H1 (cell line): ENCODE measurements around the gene TP73. TPM values are rescaled to one million over a fixed set of nuclear protein-coding genes. Genes with fewer than 3 reads are reported as not detected.
A peak's percentile ranks its signal among the peaks of the same experiment; 100 is the strongest.

Experiments
- CTCF ChIA-PET: fragments of 300-600 bp; sonication (Branson Sonifier 250); formaldehyde crosslinking; loops from one replicate; lab custom pipeline; 2021; ENCODE audit not compliant: partially characterized antibody; lab: Charles Lee
- POLR2A ChIA-PET: fragments of 300-600 bp; sonication (Branson Sonifier 250); formaldehyde crosslinking; loops from one replicate; lab custom pipeline; 2021; ENCODE audit warnings: inconsistent platforms; ENCODE audit not compliant: partially characterized antibody; lab: Charles Lee
- DNase-seq, 2 experiments: peaks; one replicate each; pipeline versions ENCODE4 v3.0.0 to v3.0.0-alpha.2; 2010 to 2022; ENCODE audit warnings: low spot score in 2 of 2, low read depth in 1 of 2, mixed read lengths in 1 of 2
- FAIRE-seq: peaks from 2 replicates; lab custom pipeline; 2011; peaks lifted over from hg19 to GRCh38; lab: Jason Lieb, UNC
- H2AFZ ChIP-seq: 2 replicates; pipeline ENCODE4 v1.8.1; 2012; ENCODE audit warnings: low read length, inconsistent platforms
- H2AK5ac ChIP-seq: 2 replicates; pipeline ENCODE4 v1.6.1; 2013; ENCODE audit warnings: low read depth, low read length
- H2BK120ac ChIP-seq: replicated peaks from 2 replicates; pipeline ENCODE3; 2013; ENCODE audit warnings: low read depth, low read length, inconsistent platforms
- H2BK12ac ChIP-seq: 2 replicates; pipeline ENCODE4 v1.6.1; 2013; ENCODE audit warnings: low read depth, low read length
- H2BK15ac ChIP-seq: 2 replicates; pipeline ENCODE4 v1.6.1; 2013; ENCODE audit warnings: low read length
- H2BK20ac ChIP-seq: 2 replicates; pipeline ENCODE4 v1.6.1; 2013; ENCODE audit warnings: low read length
- H2BK5ac ChIP-seq: 2 replicates; pipeline ENCODE4 v1.6.1; 2013; ENCODE audit warnings: low read depth, low read length
- H3K14ac ChIP-seq: 2 replicates; pipeline ENCODE4 v1.6.1; 2013; ENCODE audit warnings: inconsistent platforms; ENCODE audit not compliant: insufficient read length
- H3K18ac ChIP-seq: 2 replicates; pipeline ENCODE4 v1.6.1; 2013; ENCODE audit warnings: low read length; ENCODE audit errors: extremely low read depth
- H3K23ac ChIP-seq: 2 replicates; pipeline ENCODE4 v1.6.1; 2013; ENCODE audit warnings: inconsistent platforms; ENCODE audit not compliant: insufficient read length
- H3K23me2 ChIP-seq: 2 replicates; pipeline ENCODE4 v1.6.1; 2013; ENCODE audit warnings: low read depth, low read length
- H3K27ac ChIP-seq: 2 replicates; pipeline ENCODE4 v1.6.1; 2011; ENCODE audit warnings: low read depth, low read length, inconsistent platforms
- H3K27me3 ChIP-seq, 4 experiments: replicated peaks in 1 of 4; 1 replicate in 1 of 4; 2 replicates in 3 of 4; pipeline versions ENCODE4 v1.6.1 to v1.8.1; 2011 to 2013; ENCODE audit warnings: low read length in 3 of 4, mild to moderate bottlenecking in 3 of 4, inconsistent platforms in 2 of 4, mixed read lengths in 2 of 4, moderate library complexity in 1 of 4; ENCODE audit not compliant: control insufficient read depth in 3 of 4, insufficient read depth in 3 of 4; ENCODE audit errors: extremely low read depth in 1 of 4
- H3K36me3 ChIP-seq, 4 experiments: 2 replicates each; pipeline versions ENCODE4 v1.6.1 to v1.8.1; 2011 to 2013; ENCODE audit warnings: mild to moderate bottlenecking in 4 of 4, low read length in 3 of 4, moderate library complexity in 2 of 4, control low read depth in 1 of 4, inconsistent platforms in 1 of 4; ENCODE audit not compliant: insufficient read depth in 4 of 4, control insufficient read depth in 2 of 4
- H3K4ac ChIP-seq: replicated peaks from 2 replicates; pipeline ENCODE3; 2013; ENCODE audit warnings: low read length, low read depth, mixed read lengths, inconsistent platforms; ENCODE audit not compliant: insufficient read length
- H3K4me1 ChIP-seq, 4 experiments: replicated peaks in 1 of 4; 1 replicate in 1 of 4; 2 replicates in 3 of 4; pipeline versions ENCODE4 v1.6.1 to v1.8.1; 2011 to 2013; ENCODE audit warnings: low read length in 3 of 4, inconsistent platforms in 2 of 4, mixed read lengths in 1 of 4; ENCODE audit not compliant: insufficient read depth in 4 of 4, control insufficient read depth in 3 of 4
- H3K4me2 ChIP-seq, 2 experiments: 2 replicates each; pipeline versions ENCODE4 v1.6.1 to v1.8.1; 2011 to 2013; ENCODE audit warnings: low read depth in 2 of 2, low read length in 2 of 2, control low read depth in 1 of 2, inconsistent platforms in 1 of 2, mild to moderate bottlenecking in 1 of 2; ENCODE audit not compliant: insufficient read depth in 1 of 2
- H3K4me3 ChIP-seq, 4 experiments: fragments of 200-600, 300-600 bp in 1 of 4; sonication (generic), shearing (Covaris generic), sonication (Bioruptor Twin) in 1 of 4; 2 replicates each; pipeline versions ENCODE4 v1.5.1 to v1.8.1; 2011 to 2016; ENCODE audit warnings: low read length in 4 of 4, low read depth in 3 of 4, control low read depth in 2 of 4, inconsistent platforms in 2 of 4, mild to moderate bottlenecking in 2 of 4, mixed read lengths in 1 of 4, moderate library complexity in 1 of 4; ENCODE audit not compliant: insufficient read depth in 2 of 4; ENCODE audit errors: extremely low read depth in 1 of 4
- H3K56ac ChIP-seq: replicated peaks from 2 replicates; pipeline ENCODE3; 2013; ENCODE audit warnings: low read depth, mild to moderate bottlenecking, mixed read lengths, low read length, inconsistent platforms; ENCODE audit not compliant: insufficient read length
- H3K79me1 ChIP-seq: 2 replicates; pipeline ENCODE4 v1.6.1; 2013; ENCODE audit warnings: low read depth, low read length, control low read depth
- H3K79me2 ChIP-seq, 2 experiments: 2 replicates each; pipeline versions ENCODE4 v1.6.1 to v1.8.1; 2012 to 2013; ENCODE audit warnings: low read length in 2 of 2, mild to moderate bottlenecking in 2 of 2, inconsistent platforms in 1 of 2; ENCODE audit not compliant: insufficient read depth in 2 of 2, control insufficient read depth in 1 of 2
- H3K9ac ChIP-seq, 4 experiments: replicated peaks in 1 of 4; 1 replicate in 1 of 4; 2 replicates in 3 of 4; pipeline versions ENCODE4 v1.6.1 to v1.8.1; 2011 to 2013; ENCODE audit warnings: low read depth in 3 of 4, low read length in 3 of 4, control low read depth in 2 of 4, mild to moderate bottlenecking in 2 of 4, moderate library complexity in 2 of 4, inconsistent platforms in 1 of 4; ENCODE audit errors: extremely low read depth in 1 of 4
- H3K9me3 ChIP-seq, 2 experiments: 2 replicates each; pipeline versions ENCODE4 v1.6.1 to v1.8.1; 2012 to 2013; ENCODE audit warnings: mild to moderate bottlenecking in 2 of 2, moderate library complexity in 2 of 2, control low read depth in 1 of 2, inconsistent platforms in 1 of 2, low read depth in 1 of 2, low read length in 1 of 2, mixed read lengths in 1 of 2; ENCODE audit not compliant: insufficient read depth in 2 of 2
- H4K20me1 ChIP-seq, 2 experiments: replicated peaks in 1 of 2; 2 replicates each; pipeline versions ENCODE3 to v1.8.1; 2011 to 2013; ENCODE audit warnings: inconsistent platforms in 2 of 2, low read length in 2 of 2, mild to moderate bottlenecking in 1 of 2; ENCODE audit not compliant: insufficient read depth in 2 of 2, control insufficient read depth in 1 of 2
- H4K5ac ChIP-seq: 2 replicates; pipeline ENCODE4 v1.6.1; 2013; ENCODE audit warnings: low read length, low read depth, mixed read lengths, inconsistent platforms; ENCODE audit not compliant: insufficient read length
- H4K8ac ChIP-seq: 2 replicates; pipeline ENCODE4 v1.8.0; 2013; ENCODE audit warnings: mild to moderate bottlenecking, moderate library complexity, low read length, inconsistent platforms; ENCODE audit not compliant: insufficient read depth; ENCODE audit errors: extremely low read depth
- H4K91ac ChIP-seq: replicated peaks from 2 replicates; pipeline ENCODE3; 2013; ENCODE audit warnings: low read length, mixed read lengths, inconsistent platforms; ENCODE audit not compliant: insufficient read length
- HDAC6 ChIP-seq: IDR thresholded peaks from one replicate; pipeline ENCODE4 v1.7.1; 2012; ENCODE audit warnings: low read depth, mild to moderate bottlenecking, inconsistent platforms, low read length, moderate library complexity
- WGBS, 2 experiments: shearing (Covaris generic) in 1 of 2; methylation state at CpG; one replicate each; pipeline versions ENCODE4 v1.1.6 to v1.1.7; 2013 to 2015; ENCODE audit warnings: low lambda C conversion rate in 2 of 2, mixed read lengths in 2 of 2, inconsistent platforms in 1 of 2, low coverage in 1 of 2, missing lambda C conversion rate in 1 of 2; ENCODE audit not compliant: insufficient replicate concordance in 2 of 2, insufficient coverage in 1 of 2, insufficient read length in 1 of 2; ENCODE audit errors: extremely low coverage in 1 of 2, missing lambda C conversion rate in 1 of 2; 5-methylcytosine and 5-hydroxymethylcytosine counted together
- polyA plus RNA-seq, 7 experiments: library from polyadenylated mRNA; depleted of rRNA in 3 of 7; stranded (reverse) in 5 of 7; unstranded in 2 of 7; fragments of >200 nt in 5 of 7; fragments of 200-250 nt in 2 of 7; gene quantifications; 1 replicate in 5 of 7; 2 replicates in 1 of 7; 4 replicates in 1 of 7; pipeline versions ENCODE4 v1.2.1 to v1.2.3, GENCODE V29; 2011 to 2013; ENCODE audit warnings: missing spikeins in 2 of 7, mixed read lengths in 2 of 7
- total RNA-seq: library from RNA; stranded (reverse); fragmentation: NEBNext Ultra II Directional; extraction: Animal tissue kit (Norgen Biotek cat#: 25700); gene quantifications from 2 replicates; pipeline ENCODE4 v1.2.1, GENCODE V29; 2021
- TF ChIP-seq, protein P1 (sequence below), 3 experiments: IDR thresholded peaks; 1 replicate in 2 of 3; 2 replicates in 1 of 3; pipeline versions ENCODE4 v1.5.1 to v1.6.1; 2011; ENCODE audit warnings: low read length in 3 of 3, mild to moderate bottlenecking in 3 of 3, inconsistent platforms in 2 of 3, low read depth in 1 of 3, moderate library complexity in 1 of 3; ENCODE audit not compliant: insufficient read depth in 1 of 3; ENCODE audit errors: control extremely low read depth in 1 of 3

Gene TP73
- total and polyA plus RNA-seq, 2 of the 8 experiments (the other 6 are each of a cell fraction or from before 2014, with no cell fraction given) = 2.6 to 3.1 TPM

DNA sequence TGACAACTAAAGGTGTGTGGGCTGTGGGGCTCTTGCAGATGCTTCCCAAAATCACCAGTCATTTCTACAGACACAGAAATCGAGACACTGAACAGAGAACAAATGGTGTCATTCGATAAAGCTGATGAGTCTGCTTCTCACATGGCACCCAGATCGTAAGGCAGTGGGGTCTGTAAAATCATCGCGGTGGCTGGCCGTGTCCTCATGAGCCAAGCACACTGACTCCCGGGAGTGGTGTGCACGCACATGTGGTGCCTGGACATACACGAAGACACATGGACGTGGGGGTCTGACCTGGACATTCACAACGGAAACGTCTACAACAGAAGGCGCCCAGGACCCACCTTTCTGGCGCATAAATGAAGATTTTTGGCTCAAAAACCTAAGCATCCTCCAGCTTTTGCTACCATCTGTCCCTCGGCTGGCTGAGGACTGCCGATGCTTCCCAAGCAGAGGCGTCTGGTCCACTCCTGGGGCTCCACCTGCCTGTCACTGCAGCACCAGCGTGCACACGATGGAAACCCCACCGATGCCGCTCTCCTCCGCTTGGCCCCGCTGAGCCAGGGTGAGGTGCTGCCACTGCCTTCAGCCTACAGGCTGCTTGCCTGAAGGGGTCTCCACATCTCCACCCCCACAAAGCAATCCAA lies 127.1 kb downstream of the TP73 start:
- Histone ChIP-seq H3K27ac (no peak overlapping the region), H3K27me3 (no peaks in the 10 kb centered on the region; a peak in 1 of 7 replicates), H3K9ac (no peak overlapping the region), H2BK15ac (no peak overlapping the region)
- TF ChIP-seq, protein P1, sequence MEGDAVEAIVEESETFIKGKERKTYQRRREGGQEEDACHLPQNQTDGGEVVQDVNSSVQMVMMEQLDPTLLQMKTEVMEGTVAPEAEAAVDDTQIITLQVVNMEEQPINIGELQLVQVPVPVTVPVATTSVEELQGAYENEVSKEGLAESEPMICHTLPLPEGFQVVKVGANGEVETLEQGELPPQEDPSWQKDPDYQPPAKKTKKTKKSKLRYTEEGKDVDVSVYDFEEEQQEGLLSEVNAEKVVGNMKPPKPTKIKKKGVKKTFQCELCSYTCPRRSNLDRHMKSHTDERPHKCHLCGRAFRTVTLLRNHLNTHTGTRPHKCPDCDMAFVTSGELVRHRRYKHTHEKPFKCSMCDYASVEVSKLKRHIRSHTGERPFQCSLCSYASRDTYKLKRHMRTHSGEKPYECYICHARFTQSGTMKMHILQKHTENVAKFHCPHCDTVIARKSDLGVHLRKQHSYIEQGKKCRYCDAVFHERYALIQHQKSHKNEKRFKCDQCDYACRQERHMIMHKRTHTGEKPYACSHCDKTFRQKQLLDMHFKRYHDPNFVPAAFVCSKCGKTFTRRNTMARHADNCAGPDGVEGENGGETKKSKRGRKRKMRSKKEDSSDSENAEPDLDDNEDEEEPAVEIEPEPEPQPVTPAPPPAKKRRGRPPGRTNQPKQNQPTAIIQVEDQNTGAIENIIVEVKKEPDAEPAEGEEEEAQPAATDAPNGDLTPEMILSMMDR (IDR thresholded peaks at IDR 0.05; ENCODE audit: control extremely low read depth in 1 of 3, insufficient read depth in 1 of 3, low read depth in 1 of 3, low read length in 3 of 3) = peak in 1 of 3 experiments; percentile 35; a peak in 2 of 4 replicates
- no peak for TF ChIP-seq HDAC6
- TF ChIP-seq, all 59 proteins: peak for 1
- H3K56ac ChIP-seq = no peak overlapping the region
- DNase-seq (no peak), FAIRE-seq (no peak)
- no peak overlapping the region for H3K4ac ChIP-seq
- H3K23me2 ChIP-seq = no peaks in the 10 kb centered on the region
- H3K4me1 ChIP-seq = peaks cover 0 to 18% (median 9%) of the 10 kb centered on the region in 4 experiments; a peak in 6 of 7 replicates
- CTCF ChIA-PET = interaction anchor here (0.6 to 1.6 kb wide), 5 partner anchors 8 to 1729 kb away, joined by 3 to 8 read pairs (median 3); no protein-coding TSS in a partner anchor
- no peak overlapping the region for H2AK5ac ChIP-seq
- no peak overlapping the region for H4K5ac ChIP-seq
- no peak overlapping the region for H2BK5ac ChIP-seq
- H2AFZ ChIP-seq = no peak overlapping the region
- no peak overlapping the region for H3K14ac ChIP-seq
- no peak overlapping the region for H4K91ac ChIP-seq
- no peak overlapping the region for H2BK20ac ChIP-seq
- H3K18ac ChIP-seq = no peak overlapping the region
- no peak overlapping the region for H2BK12ac ChIP-seq
- no peak overlapping the region for H3K4me3 ChIP-seq
- no peak overlapping the region for H3K4me2 ChIP-seq
- no peaks in the 10 kb centered on the region for H3K79me2 ChIP-seq
- WGBS, 2 experiments = 90% methylated on average over 23 of the region's 23 CpGs; no CpG with 5 or more reads in 1 of the 2 experiments
- H3K23ac ChIP-seq = no peak overlapping the region
- H2BK120ac ChIP-seq = no peak overlapping the region
- peaks cover 10 to 23% of the 10 kb centered on the region in 2 experiments for H4K20me1 ChIP-seq
- POLR2A ChIA-PET = interaction anchor here (1.0 to 5.8 kb wide), 4 partner anchors 10 to 80 kb away, joined by 3 to 84 read pairs (median 8); partner anchors contain the start of gene LRRC47
- peaks cover 25 to 45% (median 43%) of the 10 kb centered on the region in 4 experiments for H3K36me3 ChIP-seq
- no peaks in the 10 kb centered on the region; the same call in 1 of the 2 replicates for H3K79me1 ChIP-seq
- no peak overlapping the region for H4K8ac ChIP-seq
- H3K9me3 ChIP-seq = no peaks in the 10 kb centered on the region
